CD8-positive, alpha-beta memory T cell (primary cell): ENCODE measurements around the gene BNC1. TPM values are rescaled to one million over a fixed set of nuclear protein-coding genes. Genes with fewer than 3 reads are reported as not detected.

Experiments
- polyA plus RNA-seq: library from polyadenylated mRNA; unstranded; fragments of 300-500 nt; fragmentation: Illumina TruSeq; gene quantifications from one replicate; pipeline ENCODE4 v1.2.3, GENCODE V29; 2021
- total RNA-seq, 2 experiments: library from RNA; stranded (reverse); gene quantifications; one replicate each; pipeline ENCODE4 v1.2.3, GENCODE V29; 2021

BNC1 gene
- total and polyA plus RNA-seq, 3 experiments from 2014 or later: not detected

Other genes with a start within 250 kb of the BNC1 start
- gene BTBD1, start 217.4 kb downstream of the BNC1 start, total RNA-seq: 10 to 100 TPM; 55.5 to 57.7 TPM
- 47.4 TPM for gene BTBD1, start 217.4 kb downstream of the BNC1 start, polyA plus RNA-seq
- gene TM6SF1, start 177.0 kb downstream of the BNC1 start, total RNA-seq: under 1 TPM; 0.55 to 0.78 TPM
- 0.26 TPM for gene TM6SF1, start 177.0 kb downstream of the BNC1 start, polyA plus RNA-seq
- 1 to 10 TPM; 7.7 to 9.8 TPM for gene HDGFL3, start 76.8 kb downstream of the BNC1 start, total RNA-seq
- gene HDGFL3, start 76.8 kb downstream of the BNC1 start, polyA plus RNA-seq: 3.5 TPM
- gene SH3GL3, start 162.7 kb upstream of the BNC1 start, total RNA-seq: not detected
- gene SH3GL3, start 162.7 kb upstream of the BNC1 start, polyA plus RNA-seq: not detected